ENCODE results near the gene SNAPC2.

GRCh38 chr19:7873304-7874075, 46.6 kb upstream of the SNAPC2 start:
- TF ChIP-seq CTCF (IDR thresholded peaks at IDR 0.05) (no peak), EZH2 (IDR thresholded peaks at IDR 0.05; ENCODE audit: borderline replicate concordance, insufficient read depth, low read depth, low read length, poor library complexity, severe bottlenecking) (no peak)
